Loucy (cell line): Measurements from ENCODE around the gene CLCNKB.
A peak's percentile ranks its signal among the peaks of the same experiment; 100 is the strongest.

Source experiments
- H2AFZ ChIP-seq: fragments of 200-600 bp; sonication (generic); 2 replicates; pipeline ENCODE4 v1.6.0; 2016; ENCODE audit warnings: antibody characterized with exemption, mild to moderate bottlenecking, low read length, moderate library complexity
- H3F3A ChIP-seq: fragments of 200-600 bp; 2 replicates; pipeline ENCODE4 v1.6.0; 2016; ENCODE audit warnings: antibody characterized with exemption, low read depth, mild to moderate bottlenecking
- H3K27me3 ChIP-seq: fragments of 200-600 bp; sonication (generic); 2 replicates; pipeline ENCODE4 v1.6.1; 2014; ENCODE audit warnings: low read length, mild to moderate bottlenecking; ENCODE audit not compliant: insufficient read depth, poor library complexity, severe bottlenecking
- H3K36me3 ChIP-seq: fragments of 200-600 bp; sonication (generic); 2 replicates; pipeline ENCODE4 v1.6.1; 2016; ENCODE audit warnings: low read length; ENCODE audit not compliant: insufficient read depth
- H3K4me1 ChIP-seq: fragments of 200-600 bp; sonication (generic); 2 replicates; pipeline ENCODE4 v1.5.1; 2014; ENCODE audit warnings: low read length, mild to moderate bottlenecking; ENCODE audit not compliant: insufficient read depth, poor library complexity, severe bottlenecking
- H3K4me2 ChIP-seq: fragments of 200-600 bp; sonication (generic); 2 replicates; pipeline ENCODE4 v1.6.0; 2014; ENCODE audit warnings: antibody characterized with exemption, low read length, low read depth, mild to moderate bottlenecking; ENCODE audit not compliant: poor library complexity, severe bottlenecking
- H3K4me3 ChIP-seq: fragments of 200-600 bp; sonication (generic); 2 replicates; pipeline ENCODE4 v1.5.1; 2014; ENCODE audit warnings: low read length, mild to moderate bottlenecking, mixed read lengths; ENCODE audit not compliant: poor library complexity, severe bottlenecking
- H3K79me2 ChIP-seq: fragments of 200-600 bp; sonication (generic); 2 replicates; pipeline ENCODE4 v1.6.1; 2014; ENCODE audit warnings: low read length; ENCODE audit not compliant: insufficient read depth
- H3K9ac ChIP-seq: fragments of 200-600 bp; sonication (generic); 2 replicates; pipeline ENCODE4 v1.6.0; 2014; ENCODE audit warnings: mild to moderate bottlenecking, low read depth, low read length, moderate library complexity; ENCODE audit not compliant: poor library complexity, severe bottlenecking
- H3K9me2 ChIP-seq: fragments of 200-600 bp; sonication (generic); replicated peaks from 2 replicates; pipeline ENCODE4 v1.6.1; 2016; ENCODE audit warnings: low read depth, low read length, mixed read lengths
- H3K9me3 ChIP-seq: fragments of 200-600 bp; sonication (generic); 2 replicates; pipeline ENCODE4 v1.6.1; 2014; ENCODE audit warnings: mild to moderate bottlenecking, antibody characterized with exemption, low read length, low read depth; ENCODE audit not compliant: insufficient read depth
- H4K20me1 ChIP-seq: fragments of 200-600 bp; sonication (generic); 2 replicates; pipeline ENCODE4 v1.6.0; 2014; ENCODE audit warnings: antibody characterized with exemption, low read length, mild to moderate bottlenecking; ENCODE audit not compliant: insufficient read depth, poor library complexity, severe bottlenecking
- CTCF ChIP-seq: fragments of 200-600 bp; sonication (generic); conservative IDR thresholded peaks from 2 replicates; pipeline ENCODE4 v1.5.1; 2014; ENCODE audit warnings: mild to moderate bottlenecking, antibody characterized with exemption, low read length
- EZH2phosphoT487 ChIP-seq: fragments of 200-600 bp; IDR thresholded peaks from 2 replicates; pipeline ENCODE4 v1.6.1; 2018; ENCODE audit warnings: antibody characterized with exemption, mild to moderate bottlenecking, moderate library complexity, borderline replicate concordance

The CLCNKB gene

GRCh38 chr1:16076865-16077238 lies 33.3 kb downstream of the CLCNKB start:
- Histone ChIP-seq H3K9me3 (no peaks in the 10 kb centered on the region), H3K4me2 (no peak overlapping the region), H3K9me2 (no peaks in the 10 kb centered on the region), H2AFZ (no peak overlapping the region), H3K4me3 (no peak overlapping the region), H3K4me1 (peaks cover 5% of the 10 kb centered on the region), H3F3A (no peaks in the 10 kb centered on the region), H3K79me2 (no peaks in the 10 kb centered on the region), H3K9ac (no peak overlapping the region), H3K27me3 (no peaks in the 10 kb centered on the region), H3K36me3 (no peaks in the 10 kb centered on the region), H4K20me1 (no peaks in the 10 kb centered on the region)
- no peak for TF ChIP-seq EZH2phosphoT487
- no peak for TF ChIP-seq CTCF

GRCh38 chr1:16077406-16078245 lies 34.0 kb downstream of the CLCNKB start:
- no peaks in the 10 kb centered on the region for H3K27me3 ChIP-seq
- H3K9me3 ChIP-seq, result no peaks in the 10 kb centered on the region
- no peak overlapping the region for H2AFZ ChIP-seq
- H3K9ac ChIP-seq, result no peak overlapping the region
- H3F3A ChIP-seq, result no peaks in the 10 kb centered on the region
- no peaks in the 10 kb centered on the region for H3K9me2 ChIP-seq
- H3K4me1 ChIP-seq, result peaks cover 5% of the 10 kb centered on the region
- H3K36me3 ChIP-seq, result no peaks in the 10 kb centered on the region
- H3K79me2 ChIP-seq, result no peaks in the 10 kb centered on the region
- H3K4me3 ChIP-seq, result no peak overlapping the region
- no peak for TF ChIP-seq CTCF
- H4K20me1 ChIP-seq, result no peaks in the 10 kb centered on the region
- H3K4me2 ChIP-seq, result no peak overlapping the region

GRCh38 chr1:16078925-16079656 lies 35.5 kb downstream of the CLCNKB start:
- H3F3A ChIP-seq, result no peaks in the 10 kb centered on the region
- no peaks in the 10 kb centered on the region for H3K27me3 ChIP-seq
- H3K36me3 ChIP-seq, result no peaks in the 10 kb centered on the region
- H4K20me1 ChIP-seq, result no peaks in the 10 kb centered on the region
- H3K9me2 ChIP-seq, result no peaks in the 10 kb centered on the region
- peak overlapping the region; percentile 23 for H3K9ac ChIP-seq
- peak overlapping the region; percentile 58 for H3K4me2 ChIP-seq
- peaks cover 5% of the 10 kb centered on the region for H3K4me1 ChIP-seq
- H2AFZ ChIP-seq, result peak overlapping the region; percentile 96
- peak overlapping the region; percentile 50 for H3K4me3 ChIP-seq
- H3K9me3 ChIP-seq, result no peaks in the 10 kb centered on the region
- TF ChIP-seq EZH2phosphoT487 (no peak), CTCF (peak; percentile 90)
- H3K79me2 ChIP-seq, result no peaks in the 10 kb centered on the region
